NCI-H2107 (cell line): ENCODE results near the gene FAM53A.
"Not testable (repeated sequence)": the region's sequence is repeated elsewhere in the genome, so short reads cannot be mapped to it uniquely, and the experiment has no call there.

Experiments
- DNase-seq: peaks from one replicate; lab custom pipeline; 2025; lab: John Stamatoyannopoulos, UW

FAM53A gene

GRCh38 chr4:1607436-1608195 lies 76.5 kb downstream of the FAM53A start:
- DNase-seq, result not testable (repeated sequence)

- DNase-seq, result no peak
These were observed 79.4 kb downstream of the FAM53A start for GRCh38 chr4:1604706-1605205.

GRCh38 chr4:1604181-1604705 lies 79.9 kb downstream of the FAM53A start:
- DNase-seq, result no peak

- no peak for DNase-seq
These were observed 80.5 kb downstream of the FAM53A start for GRCh38 chr4:1603413-1604135.

- no peak for DNase-seq
These were observed 81.3 kb downstream of the FAM53A start for GRCh38 chr4:1602655-1603412.

GRCh38 chr4:1601852-1602654 lies 82.1 kb downstream of the FAM53A start:
- DNase-seq, result no peak

GRCh38 chr4:1601533-1601835 lies 82.6 kb downstream of the FAM53A start:
- no peak for DNase-seq

GRCh38 chr4:1600811-1601532 lies 83.1 kb downstream of the FAM53A start:
- DNase-seq, result no peak

- DNase-seq, result no peak
These were observed 83.8 kb downstream of the FAM53A start for GRCh38 chr4:1600211-1600780.

GRCh38 chr4:1599491-1600210 lies 84.5 kb downstream of the FAM53A start:
- no peak for DNase-seq

GRCh38 chr4:1599026-1599481 lies 85.1 kb downstream of the FAM53A start:
- DNase-seq, result no peak

GRCh38 chr4:1598206-1599025 lies 85.7 kb downstream of the FAM53A start:
- no peak for DNase-seq

- no peak for DNase-seq
These were observed 86.8 kb downstream of the FAM53A start for GRCh38 chr4:1597021-1597931.

GRCh38 chr4:1596393-1596792 lies 87.7 kb downstream of the FAM53A start:
- DNase-seq, result no peak

GRCh38 chr4:1595789-1596325 lies 88.3 kb downstream of the FAM53A start:
- no peak for DNase-seq

- no peak for DNase-seq
These were observed 89.0 kb downstream of the FAM53A start for GRCh38 chr4:1594871-1595788.
